SKM-1 treated with dmso at 0.1 percent for 144 hours (cell line): ENCODE results near the gene ZDHHC18.
"Not testable (repeated sequence)": the region's sequence is repeated elsewhere in the genome, so short reads cannot be mapped to it uniquely, and the experiment has no call there.

Experiments used
- DNase-seq: peaks from one replicate; lab custom pipeline; 2025; ENCODE audit not compliant: unreplicated experiment; lab: John Stamatoyannopoulos, UW

The ZDHHC18 gene

DNA sequence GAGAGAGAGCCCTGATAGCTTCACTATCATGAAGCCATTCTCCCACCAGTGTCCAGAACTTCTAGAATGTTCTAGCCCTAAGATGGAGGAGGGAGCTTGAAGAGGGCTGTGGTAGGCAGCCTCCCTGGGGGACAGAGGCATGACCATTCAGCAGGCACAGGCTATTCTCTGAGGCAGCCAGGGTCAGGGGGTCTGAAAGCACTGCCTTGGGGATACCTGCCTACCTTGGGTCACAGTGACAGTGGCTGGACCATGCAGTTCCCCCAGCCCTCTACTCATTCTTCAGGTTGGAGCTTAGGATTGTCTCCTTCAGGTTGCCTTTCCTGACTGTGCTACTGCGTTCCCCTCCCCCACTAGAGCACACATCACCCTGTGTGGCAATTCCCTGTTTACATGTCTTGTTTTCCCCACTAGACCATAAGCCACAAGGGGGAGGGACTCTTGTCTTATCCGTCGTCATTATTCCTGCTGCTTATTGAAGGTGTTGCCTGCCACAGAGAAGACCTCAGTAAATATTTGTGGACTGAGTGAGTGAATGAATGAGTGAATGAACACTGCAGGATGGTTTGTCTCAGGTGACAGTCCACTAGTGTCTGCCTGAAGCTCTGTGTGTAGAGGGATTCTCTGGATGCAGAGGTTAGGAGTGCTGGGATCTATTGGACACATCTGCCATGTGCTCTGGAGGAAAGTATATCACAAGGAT lies 5.2 kb downstream of the ZDHHC18 start:
- no peak for DNase-seq

DNA sequence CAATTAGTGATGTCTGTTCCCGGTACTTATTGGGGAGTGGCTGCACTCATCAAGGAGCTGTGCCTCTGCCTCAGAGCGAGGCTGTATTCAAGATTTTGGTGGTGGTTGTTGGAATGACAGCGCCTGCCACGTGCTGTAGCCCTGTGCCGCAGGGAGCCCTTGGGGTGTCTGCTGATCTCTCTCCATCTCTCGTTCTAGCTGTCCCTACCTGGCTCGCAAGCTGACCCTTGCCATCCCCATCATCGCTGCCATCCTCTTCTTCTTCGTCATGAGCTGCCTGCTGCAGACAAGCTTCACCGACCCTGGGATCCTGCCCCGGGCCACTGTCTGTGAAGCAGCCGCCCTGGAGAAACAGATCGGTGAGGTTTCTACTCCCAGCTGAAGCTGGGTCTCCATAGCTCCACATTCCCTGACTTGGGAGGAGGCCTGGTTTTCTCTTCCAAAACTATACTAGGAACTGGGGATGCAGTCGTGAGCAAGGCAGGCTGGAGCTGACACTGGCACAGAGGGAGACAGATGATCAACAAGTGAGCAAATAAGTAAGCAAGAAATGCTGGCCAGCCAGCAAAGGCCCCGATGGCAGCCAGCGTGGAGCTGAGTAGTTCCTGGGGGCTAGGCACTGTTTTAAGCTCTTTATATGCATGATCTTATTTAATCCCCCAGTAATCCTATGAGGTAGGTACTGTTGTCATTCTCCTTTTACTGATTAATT lies 5.9 kb downstream of the ZDHHC18 start:
- no peak for DNase-seq

DNA sequence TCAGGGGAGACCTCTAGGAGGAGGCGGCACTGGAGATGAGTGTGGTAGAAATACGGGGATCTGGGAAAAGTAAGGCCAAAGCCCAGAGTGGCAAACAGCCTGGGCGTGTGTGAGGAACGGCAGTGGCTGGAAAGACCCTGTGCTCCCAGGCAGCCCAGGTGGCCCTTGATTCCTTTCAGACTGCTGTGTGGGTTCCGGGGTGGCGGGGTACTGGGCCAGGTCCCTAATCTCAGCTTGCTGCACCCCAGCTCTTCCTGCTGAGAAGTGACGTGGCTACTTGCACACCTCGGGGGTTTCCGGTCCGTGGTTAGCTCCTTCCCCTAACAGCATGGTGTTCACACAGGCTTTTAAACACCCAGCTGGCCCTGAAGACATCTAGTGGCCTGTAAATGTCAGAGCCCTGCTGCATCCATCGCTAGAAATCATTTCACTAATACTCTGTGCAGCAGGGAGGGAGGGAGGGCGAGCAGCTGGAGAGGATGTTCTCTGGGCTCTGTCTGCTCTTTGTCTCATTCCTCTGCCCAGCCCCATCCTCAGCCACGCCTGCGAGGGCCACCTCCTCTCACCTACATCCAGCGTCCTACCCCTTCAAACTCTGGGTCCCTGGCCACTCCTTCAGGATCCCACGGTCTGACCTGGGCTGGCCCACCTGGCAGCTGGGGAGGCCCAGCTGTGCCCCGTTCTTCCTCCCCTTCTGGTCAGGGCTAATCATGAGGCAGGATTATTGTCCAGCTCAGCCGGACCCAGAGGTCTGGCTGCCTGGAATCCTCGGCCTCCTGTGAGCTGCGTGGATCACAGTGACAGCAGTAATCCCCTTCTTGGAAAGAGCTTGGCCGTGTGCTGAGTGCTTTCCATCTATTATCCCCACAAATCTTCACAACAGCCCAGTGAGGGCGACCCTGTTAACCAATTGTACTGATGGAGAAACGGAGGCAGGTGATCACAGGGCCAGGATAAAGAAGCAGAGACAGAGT lies 7.2 kb downstream of the ZDHHC18 start:
- DNase-seq, result peak; percentile 11

DNA sequence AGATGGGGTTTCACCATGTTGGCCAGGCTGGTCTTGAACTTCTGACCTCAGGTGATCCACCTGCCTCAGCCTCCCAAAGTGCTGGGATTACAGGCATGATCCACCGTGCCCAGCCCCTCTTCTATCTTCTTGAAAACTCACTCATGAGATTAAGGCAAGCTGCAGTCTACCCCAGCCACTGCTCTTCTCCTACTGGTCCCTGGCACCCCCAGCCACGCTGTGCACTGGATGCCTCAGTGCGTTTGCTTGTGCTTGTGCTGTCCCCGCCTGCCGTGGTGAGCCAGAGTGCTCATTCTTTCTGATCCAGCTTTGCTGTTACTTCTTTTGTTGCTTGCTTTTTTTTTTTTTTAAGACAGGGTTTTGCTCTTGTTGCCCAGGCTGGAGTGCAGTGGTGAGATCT lies 11.2 kb downstream of the ZDHHC18 start:
- DNase-seq, result not testable (repeated sequence)

DNA sequence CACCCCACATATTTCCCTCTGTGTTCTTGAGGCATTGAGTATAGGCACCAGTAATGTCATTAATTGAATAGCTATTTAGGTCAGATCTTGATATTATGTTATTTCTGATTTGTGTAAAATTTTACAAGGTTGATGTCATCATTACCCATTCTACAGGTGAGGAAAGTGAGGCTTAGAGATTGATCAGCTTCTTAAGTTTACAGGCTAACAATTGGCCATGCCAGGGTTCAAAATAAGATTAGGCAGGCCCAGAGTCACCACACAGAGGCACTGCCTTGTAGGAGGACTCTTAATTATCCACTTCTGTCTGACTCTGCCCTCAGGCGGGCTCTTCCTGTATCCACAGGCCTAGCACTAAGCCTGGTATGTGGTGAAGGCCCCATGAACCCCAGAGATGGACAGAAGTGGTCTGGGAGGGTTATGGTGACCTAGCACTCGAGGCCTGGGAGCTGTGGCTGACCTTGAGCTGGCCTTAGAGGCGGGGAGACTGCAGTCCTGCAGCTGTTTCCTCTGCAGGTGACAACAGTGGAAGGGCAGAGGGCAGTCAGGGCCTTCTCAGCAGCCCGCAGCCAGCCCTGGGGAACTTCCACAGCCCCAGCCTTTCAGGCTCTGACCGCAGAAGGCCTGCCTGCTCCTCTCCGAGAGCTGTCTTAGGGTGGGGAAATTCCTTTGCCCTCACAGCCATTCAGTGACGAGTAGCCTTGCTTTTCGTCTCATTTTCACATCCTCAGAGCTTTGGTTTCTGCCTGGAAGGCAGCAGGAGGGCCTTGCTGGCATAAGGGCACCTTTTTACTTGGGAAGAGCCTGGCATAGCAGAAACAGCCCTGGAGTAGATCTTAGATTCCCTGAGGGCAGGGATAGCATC lies 12.2 kb downstream of the ZDHHC18 start:
- DNase-seq, result no peak

DNA sequence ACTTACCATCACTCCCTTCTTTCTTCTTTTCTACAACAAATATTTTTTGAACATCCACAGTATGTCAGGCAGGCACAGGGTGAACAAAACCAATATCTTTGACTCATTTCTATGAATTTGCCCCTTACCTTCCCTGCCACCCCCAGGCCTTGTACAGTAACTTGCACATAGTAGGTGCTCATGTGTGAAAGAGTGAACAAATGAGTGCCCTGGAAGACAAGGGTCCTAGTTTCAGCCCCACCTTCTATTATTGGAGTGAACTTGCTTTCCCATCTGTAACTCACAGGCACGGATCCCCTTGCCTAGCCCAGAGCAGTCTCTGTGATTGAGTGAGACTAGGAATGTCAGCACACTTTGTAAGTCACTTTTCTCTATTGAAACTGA lies 12.8 kb downstream of the ZDHHC18 start:
- no peak for DNase-seq

DNA sequence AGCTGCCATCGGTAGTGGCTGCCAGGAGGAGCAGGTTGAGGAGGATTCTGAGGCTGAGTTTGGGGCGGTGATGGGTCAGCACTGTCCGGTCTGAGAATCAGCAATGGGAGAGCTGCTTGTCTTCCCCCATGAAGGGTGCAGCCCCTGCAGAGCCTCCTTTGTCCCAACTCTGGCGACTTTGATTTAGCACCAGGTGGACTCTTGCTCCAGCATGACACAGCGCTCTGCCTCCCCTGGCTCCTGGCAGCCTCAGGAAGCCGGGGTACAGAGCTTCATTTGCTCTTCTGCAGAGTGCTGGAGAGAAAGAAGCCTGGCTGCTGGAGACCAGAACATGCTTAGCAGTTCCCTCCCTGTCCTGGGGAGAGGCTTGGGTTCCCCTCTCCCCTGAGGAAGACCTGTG lies 13.3 kb downstream of the ZDHHC18 start:
- no peak for DNase-seq

DNA sequence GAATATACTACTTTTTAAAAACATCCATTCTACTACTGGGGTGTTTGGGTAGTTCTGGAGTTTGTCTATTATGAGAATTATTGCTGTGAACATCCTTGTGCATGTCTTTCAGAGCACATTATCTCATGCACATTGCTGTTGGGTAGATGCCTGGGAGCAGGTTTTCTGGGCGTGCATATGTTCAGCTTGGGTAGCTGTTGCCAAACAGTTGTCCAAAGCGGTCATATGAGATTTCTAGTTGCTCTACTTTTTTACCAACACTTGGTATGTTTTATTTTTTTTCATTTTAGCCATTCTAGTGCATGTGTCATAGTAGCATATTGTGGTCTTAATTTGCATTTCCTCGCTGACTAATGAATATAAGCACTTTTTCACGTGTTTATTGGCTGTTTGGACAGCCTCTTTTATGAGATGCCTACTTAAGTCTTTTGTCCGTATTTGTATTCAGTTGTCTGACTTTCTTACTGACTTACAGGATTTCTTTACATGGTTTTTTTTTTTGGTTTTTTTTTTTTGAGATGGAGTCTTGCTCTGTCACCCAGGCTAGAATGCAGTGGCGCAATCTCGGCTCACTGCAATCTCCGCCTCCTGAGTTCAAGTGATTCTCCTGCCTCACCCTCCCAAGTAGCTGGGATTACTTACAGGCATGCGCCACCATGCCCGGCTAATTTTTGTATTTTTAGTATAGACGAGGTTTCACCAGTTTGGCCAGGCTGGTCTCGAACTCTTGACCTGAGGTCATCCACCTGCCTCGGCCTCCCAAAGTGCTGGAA lies 18.1 kb downstream of the ZDHHC18 start:
- no peak for DNase-seq

DNA sequence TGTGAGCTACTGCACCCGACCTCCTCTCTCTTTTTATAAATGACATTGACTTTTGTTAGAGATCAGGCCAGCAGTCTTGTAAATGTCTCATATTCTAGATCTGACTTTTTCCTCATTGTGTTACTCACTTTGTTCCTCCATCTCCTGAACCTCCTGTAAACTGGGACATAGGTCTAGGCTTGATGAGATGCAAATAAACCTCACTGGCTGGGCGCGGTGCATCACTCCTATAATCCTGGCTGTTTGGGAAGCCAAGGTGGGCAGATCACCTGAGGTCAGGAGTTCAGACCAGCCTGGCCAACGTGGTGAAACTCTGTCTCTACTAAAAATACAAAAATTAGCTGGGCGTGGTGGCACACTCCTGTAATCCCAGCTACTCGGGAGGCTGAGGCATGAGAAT lies 21.3 kb downstream of the ZDHHC18 start:
- DNase-seq, result not testable (repeated sequence)

DNA sequence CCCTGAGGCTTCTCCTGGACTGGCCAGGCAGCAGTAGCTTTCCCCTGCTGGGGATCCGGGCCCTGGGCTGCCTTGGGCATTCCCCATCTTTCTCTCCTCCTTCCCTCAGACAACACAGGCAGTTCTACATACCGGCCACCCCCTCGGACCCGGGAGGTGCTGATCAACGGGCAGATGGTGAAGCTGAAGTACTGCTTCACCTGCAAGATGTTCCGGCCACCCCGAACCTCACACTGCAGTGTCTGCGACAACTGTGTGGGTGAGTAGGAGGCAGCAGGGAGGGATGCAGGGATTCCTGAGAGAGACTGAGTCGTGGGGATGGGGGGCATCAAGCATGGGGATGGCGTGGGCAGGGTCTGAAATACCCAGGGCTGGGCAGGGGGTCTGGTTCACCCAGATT lies 22.0 kb downstream of the ZDHHC18 start:
- no peak for DNase-seq

DNA sequence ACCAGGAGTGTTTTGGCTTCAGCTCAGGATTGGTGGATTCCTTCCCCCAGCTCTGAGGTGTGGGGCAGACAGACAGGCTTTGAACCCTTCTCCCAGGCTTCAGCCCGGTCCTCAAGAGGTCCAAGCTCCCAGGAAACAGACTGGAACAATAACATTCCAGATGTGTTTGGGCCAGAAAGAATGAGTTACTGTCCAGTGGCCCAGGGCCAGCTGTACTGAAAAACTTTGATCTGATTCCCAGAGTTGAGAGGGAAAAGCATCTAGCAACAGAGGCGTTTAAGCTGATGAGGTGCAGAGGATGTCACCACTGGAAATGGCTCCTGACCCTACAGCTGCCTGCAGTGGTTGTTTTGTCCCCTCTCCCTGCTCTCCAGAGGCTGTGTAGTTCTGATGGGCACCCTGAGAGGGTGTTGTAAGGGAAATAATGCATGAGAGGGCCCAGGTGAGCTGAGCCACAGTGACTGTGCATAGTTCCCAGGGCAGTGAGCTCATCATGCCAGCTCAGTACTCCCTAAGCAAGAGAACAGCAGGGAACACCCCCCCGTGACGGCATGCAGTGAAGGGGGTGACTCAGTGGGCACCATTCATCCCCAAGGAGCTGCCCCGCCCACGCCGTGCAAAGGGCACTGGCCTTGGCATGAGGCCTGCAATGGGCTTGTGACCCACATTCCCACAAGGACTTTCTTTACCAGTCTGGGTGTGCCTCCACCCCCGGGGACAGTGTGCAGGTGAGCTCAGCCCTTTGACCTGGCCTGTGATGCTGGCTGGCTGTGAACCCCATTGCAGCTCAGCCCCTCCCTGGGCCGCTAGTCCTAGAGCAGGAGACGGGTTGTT lies 22.7 kb downstream of the ZDHHC18 start:
- no peak for DNase-seq

DNA sequence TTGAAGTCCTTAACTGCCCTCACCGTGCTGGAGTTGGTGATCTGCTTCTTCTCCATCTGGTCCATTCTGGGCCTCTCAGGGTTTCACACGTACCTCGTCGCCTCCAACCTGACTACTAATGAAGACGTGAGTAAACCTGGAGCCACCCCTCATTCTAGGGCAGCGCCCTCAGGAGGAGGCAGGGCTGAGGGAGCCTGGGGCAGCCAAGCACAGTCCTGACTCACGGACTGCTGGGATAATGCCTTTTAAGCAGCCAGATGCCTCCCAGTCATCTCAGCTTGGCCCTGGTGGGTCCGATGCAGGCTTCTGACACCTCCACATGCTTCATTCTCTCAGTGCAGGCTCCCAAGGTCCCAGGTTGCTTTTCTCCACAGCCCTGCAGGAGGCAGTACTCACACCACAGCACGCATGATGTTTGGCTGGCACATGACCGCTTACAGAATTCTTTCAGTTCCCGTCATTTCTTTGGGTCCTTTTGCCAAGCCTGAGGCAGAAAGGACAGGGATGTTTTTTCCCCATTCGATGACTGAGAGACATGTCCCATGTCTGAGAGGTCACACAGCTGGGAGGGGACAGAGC lies 24.7 kb downstream of the ZDHHC18 start:
- no peak for DNase-seq

DNA sequence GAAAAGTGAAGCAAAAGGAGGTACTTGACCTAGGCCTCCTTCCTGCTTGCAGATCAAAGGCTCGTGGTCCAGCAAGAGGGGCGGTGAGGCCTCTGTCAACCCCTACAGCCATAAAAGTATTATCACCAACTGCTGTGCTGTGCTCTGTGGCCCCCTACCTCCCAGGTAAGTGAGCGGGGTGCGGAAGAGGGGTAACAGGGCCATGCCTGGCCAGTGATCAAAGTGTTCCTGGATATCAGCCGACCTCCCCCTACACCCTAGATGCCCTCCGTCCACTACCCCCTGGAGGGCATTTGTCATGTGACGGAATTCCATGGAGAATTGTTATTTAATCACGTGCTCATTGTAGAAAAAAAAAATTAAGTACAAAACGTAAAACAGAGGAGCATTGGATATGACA lies 26.2 kb downstream of the ZDHHC18 start:
- no peak for DNase-seq

DNA sequence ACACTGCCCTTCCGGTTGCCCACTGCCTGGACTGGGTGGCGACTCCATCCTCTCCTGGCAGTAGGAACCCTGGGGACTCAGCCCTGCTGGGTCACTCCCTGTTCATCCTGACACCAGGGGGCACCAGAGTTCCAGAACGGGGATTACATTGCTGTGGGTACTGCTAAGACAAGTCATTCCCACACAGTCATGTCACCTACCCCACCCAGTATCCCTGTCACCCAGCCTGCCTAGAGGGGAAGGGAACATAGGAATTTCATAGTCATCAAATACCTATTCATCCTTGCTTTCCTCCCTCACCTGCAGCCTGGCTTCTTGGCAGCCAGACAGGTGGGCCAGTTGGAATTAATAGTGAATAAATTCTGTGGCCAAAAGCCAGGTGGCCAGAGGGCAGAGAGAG lies 26.7 kb downstream of the ZDHHC18 start:
- peak; percentile 68 for DNase-seq

DNA sequence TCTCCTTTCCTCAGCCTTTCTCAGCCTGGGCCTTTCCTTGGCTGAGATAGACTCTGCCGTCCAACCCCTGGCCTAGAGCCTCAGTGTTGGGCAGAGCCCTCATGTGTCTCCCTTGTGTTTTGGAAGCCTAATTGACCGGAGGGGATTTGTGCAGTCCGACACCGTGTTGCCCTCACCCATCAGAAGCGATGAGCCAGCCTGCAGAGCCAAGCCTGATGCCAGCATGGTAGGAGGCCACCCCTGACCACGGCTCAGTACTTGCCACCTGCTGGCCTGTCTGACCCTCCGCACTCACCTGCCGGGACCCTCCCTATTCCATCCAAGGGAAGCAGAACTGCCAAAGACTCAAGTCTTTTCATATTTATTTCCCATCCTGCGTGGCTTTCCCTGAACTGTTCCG lies 27.1 kb downstream of the ZDHHC18 start:
- no peak for DNase-seq

DNA sequence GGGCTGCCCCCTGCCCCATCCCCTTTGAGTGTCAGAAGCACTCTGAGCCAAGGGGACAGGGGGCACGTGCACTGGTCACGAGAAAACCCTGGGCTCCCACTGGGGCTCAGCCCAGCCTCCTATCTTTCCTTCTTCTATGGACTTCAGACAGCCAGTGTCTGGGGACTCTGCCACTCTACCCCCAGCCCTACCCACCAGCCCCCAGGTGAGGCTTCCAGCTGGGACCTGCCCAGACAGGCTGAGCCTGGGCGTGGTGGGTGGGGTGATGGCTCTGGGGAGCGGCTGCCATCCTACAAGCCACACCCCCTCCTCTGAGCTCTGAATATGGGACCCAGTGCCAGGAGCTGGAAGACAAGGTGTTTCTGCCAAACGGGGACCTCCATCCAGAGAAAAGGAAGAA lies 28.4 kb downstream of the ZDHHC18 start:
- DNase-seq, result no peak

DNA sequence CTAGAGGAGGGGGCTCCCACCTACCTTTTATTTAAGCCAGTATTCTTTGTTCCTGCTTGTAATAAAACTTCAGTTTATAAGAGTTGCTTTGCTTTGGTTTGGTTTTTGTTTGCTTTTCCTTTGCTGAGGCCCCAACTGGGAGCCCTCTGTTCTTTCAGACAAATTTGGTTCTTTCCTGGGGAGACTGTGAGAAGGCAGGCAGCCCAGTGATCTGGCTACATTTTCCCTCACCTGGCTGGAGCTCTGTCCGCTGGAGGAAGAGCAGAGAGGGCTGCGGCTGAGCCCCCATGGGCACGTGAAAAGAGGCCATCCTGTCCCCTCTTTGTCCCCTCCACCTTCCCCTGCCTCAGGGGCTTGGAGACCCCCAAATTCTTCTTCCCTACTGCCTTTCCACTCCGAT lies 29.1 kb downstream of the ZDHHC18 start:
- no peak for DNase-seq

DNA sequence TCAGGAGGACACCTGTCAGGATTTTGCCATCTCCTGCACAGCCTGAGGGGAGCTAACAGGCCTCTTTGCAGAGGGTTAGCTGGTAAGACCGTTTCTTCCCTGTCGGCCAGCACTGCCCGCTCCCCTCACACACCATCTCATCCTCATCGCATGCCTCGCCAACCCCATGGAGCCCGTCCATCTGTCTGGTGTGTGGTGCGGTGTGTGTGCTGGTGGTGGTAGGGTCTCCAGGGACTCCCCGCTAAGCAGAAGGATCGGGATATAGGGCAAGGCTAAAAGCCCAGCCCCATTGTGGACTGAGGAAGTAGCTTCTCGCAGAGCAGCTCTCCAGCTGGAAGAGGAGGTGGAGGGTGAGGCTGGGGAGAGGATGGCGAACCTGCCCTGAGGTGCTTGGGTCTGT lies 29.7 kb downstream of the ZDHHC18 start:
- no peak for DNase-seq
